ENCODE measurements around the gene MTG2.

The MTG2 gene

DNA sequence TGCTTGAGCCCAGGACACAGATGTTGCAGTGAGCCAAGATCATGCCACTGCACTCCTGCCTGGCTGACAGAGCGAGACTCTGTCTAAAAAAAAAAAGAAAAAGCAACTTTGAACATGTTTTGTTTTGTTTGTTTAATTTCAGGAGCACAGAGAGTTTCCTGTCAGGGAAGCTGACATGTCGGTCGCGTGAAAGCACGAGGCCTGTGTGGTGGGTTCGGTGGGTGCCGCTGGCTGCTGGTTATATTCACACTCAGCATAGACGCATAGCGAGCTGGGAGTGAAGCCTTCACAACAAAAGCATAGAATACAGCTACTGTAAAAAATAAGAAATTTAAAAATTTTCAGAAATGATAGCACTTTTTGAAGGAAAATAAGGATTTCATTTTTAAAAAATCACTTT, 14.5 kb downstream of the MTG2 start:
- no peak overlapping the region for H3K4me3 ChIP-seq (ENCODE audit: low read depth, low read length)
- H3K79me1 ChIP-seq (ENCODE audit: low read length), result no peaks in the 10 kb centered on the region
- no peak overlapping the region for H3K4ac ChIP-seq (ENCODE audit: low read depth, low read length)
- H3K9me3 ChIP-seq (ENCODE audit: insufficient read depth, low read depth, low read length), result peaks cover 2% of the 10 kb centered on the region
- H3K14ac ChIP-seq (ENCODE audit: low read length), result no peak overlapping the region
- H3K4me1 ChIP-seq (ENCODE audit: control insufficient read depth in 1 of 2, insufficient read depth in 2 of 2, low read length in 2 of 2), result no peaks in the 10 kb centered on the region
- no peak overlapping the region for H2AK5ac ChIP-seq (ENCODE audit: low read length)
- H3K36me3 ChIP-seq (ENCODE audit: control insufficient read depth in 1 of 2, insufficient read depth in 2 of 2, low read length in 2 of 2), result peaks cover 47 to 57% of the 10 kb centered on the region in 2 experiments
- no peak overlapping the region for H3K4me2 ChIP-seq (ENCODE audit: low read length)
- no peak overlapping the region for H2BK5ac ChIP-seq (ENCODE audit: low read depth, low read length, poor library complexity)
- no peak overlapping the region for H2BK12ac ChIP-seq (ENCODE audit: low read length)
- WGBS (ENCODE audit: extremely low coverage, insufficient coverage, insufficient read length), result no CpG with 5 or more reads among the region's 9 CpGs
- H4K12ac ChIP-seq (ENCODE audit: low read depth, low read length), result no peak overlapping the region
- no peak overlapping the region for H4K91ac ChIP-seq (ENCODE audit: low read depth, low read length)
- H3K27me3 ChIP-seq (ENCODE audit: insufficient read depth, low read length), result no peaks in the 10 kb centered on the region
- no peak overlapping the region for H4K8ac ChIP-seq (ENCODE audit: low read depth, low read length)
- no peak overlapping the region for H2BK120ac ChIP-seq (ENCODE audit: insufficient read depth, low read length, poor library complexity)
- H3K27ac ChIP-seq (ENCODE audit: low read depth, low read length), result no peak overlapping the region
- H2AFZ ChIP-seq (ENCODE audit: insufficient read depth, low read length, poor library complexity), result no peak overlapping the region
- H3K23ac ChIP-seq (ENCODE audit: low read length), result no peak overlapping the region
- H3K9ac ChIP-seq (ENCODE audit: low read length), result no peak overlapping the region
- no peak for DNase-seq
- H3K18ac ChIP-seq (ENCODE audit: low read length), result no peak overlapping the region
- no peaks in the 10 kb centered on the region for H3K79me2 ChIP-seq (ENCODE audit: control insufficient read depth, insufficient read depth, low read length, poor library complexity)

DNA sequence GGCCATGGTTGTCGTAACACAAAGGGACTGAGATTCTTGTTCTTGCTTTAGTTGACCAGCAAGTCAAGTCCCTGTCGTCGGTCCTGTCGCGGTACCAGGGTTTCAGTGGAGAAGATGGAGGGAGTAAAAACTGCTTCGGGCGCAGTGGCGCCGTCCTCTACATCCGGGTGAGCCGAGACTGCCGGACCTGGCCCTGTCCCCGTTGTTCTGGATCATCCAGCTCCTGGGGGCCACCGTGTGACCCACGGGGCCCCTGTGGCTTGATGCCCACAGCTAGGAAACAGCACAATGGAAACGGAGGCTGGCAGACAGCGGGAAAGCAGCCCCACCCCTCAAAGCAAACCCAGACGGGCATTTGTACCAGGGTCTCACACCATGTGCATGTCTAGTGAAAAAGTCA, 15.0 kb downstream of the MTG2 start:
- no peaks in the 10 kb centered on the region for H3K27me3 ChIP-seq (ENCODE audit: insufficient read depth, low read length)
- no peak overlapping the region for H3K23ac ChIP-seq (ENCODE audit: low read length)
- no peaks in the 10 kb centered on the region for H3K79me1 ChIP-seq (ENCODE audit: low read length)
- DNase-seq, result no peak
- H3K14ac ChIP-seq (ENCODE audit: low read length), result no peak overlapping the region
- no CpG with 5 or more reads among the region's 18 CpGs for WGBS (ENCODE audit: extremely low coverage, insufficient coverage, insufficient read length)
- no peaks in the 10 kb centered on the region for H3K4me1 ChIP-seq (ENCODE audit: control insufficient read depth in 1 of 2, insufficient read depth in 2 of 2, low read length in 2 of 2)
- H3K79me2 ChIP-seq (ENCODE audit: control insufficient read depth, insufficient read depth, low read length, poor library complexity), result no peaks in the 10 kb centered on the region
- H3K4ac ChIP-seq (ENCODE audit: low read depth, low read length), result no peak overlapping the region
- no peak overlapping the region for H3K4me2 ChIP-seq (ENCODE audit: low read length)
- H3K4me3 ChIP-seq (ENCODE audit: low read depth, low read length), result no peak overlapping the region
- no peak overlapping the region for H3K27ac ChIP-seq (ENCODE audit: low read depth, low read length)
- no peak overlapping the region for H4K8ac ChIP-seq (ENCODE audit: low read depth, low read length)
- no peak overlapping the region for H4K91ac ChIP-seq (ENCODE audit: low read depth, low read length)
- H3K18ac ChIP-seq (ENCODE audit: low read length), result no peak overlapping the region
- no peak overlapping the region for H2AFZ ChIP-seq (ENCODE audit: insufficient read depth, low read length, poor library complexity)
- H3K9me3 ChIP-seq (ENCODE audit: insufficient read depth, low read depth, low read length), result peaks cover 2% of the 10 kb centered on the region
- no peak overlapping the region for H2BK12ac ChIP-seq (ENCODE audit: low read length)
- no peak overlapping the region for H2AK5ac ChIP-seq (ENCODE audit: low read length)
- H2BK5ac ChIP-seq (ENCODE audit: low read depth, low read length, poor library complexity), result no peak overlapping the region
- H3K36me3 ChIP-seq (ENCODE audit: control insufficient read depth in 1 of 2, insufficient read depth in 2 of 2, low read length in 2 of 2), result peaks cover 49 to 59% of the 10 kb centered on the region in 2 experiments
- H3K9ac ChIP-seq (ENCODE audit: low read length), result no peak overlapping the region
- H2BK120ac ChIP-seq (ENCODE audit: insufficient read depth, low read length, poor library complexity), result no peak overlapping the region
- H4K12ac ChIP-seq (ENCODE audit: low read depth, low read length), result no peak overlapping the region

DNA sequence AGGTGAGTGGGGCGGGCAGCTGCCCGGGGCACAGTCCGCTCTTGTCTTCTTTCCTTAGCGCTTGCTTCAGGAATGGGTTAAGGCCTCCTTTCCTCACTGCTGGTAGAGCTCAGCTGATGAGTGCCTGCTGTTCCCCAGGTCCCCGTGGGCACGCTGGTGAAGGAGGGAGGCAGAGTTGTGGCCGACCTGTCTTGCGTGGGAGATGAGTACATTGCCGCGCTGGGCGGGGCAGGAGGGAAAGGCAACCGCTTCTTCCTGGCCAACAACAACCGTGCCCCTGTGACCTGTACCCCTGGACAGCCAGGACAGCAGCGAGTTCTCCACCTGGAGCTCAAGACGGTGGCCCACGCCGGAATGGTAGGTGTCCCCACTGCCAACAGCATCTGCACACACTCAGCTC, 15.7 kb downstream of the MTG2 start:
- no CpG with 5 or more reads among the region's 17 CpGs for WGBS (ENCODE audit: extremely low coverage, insufficient coverage, insufficient read length)
- Histone ChIP-seq H3K36me3 (ENCODE audit: control insufficient read depth in 1 of 2, insufficient read depth in 2 of 2, low read length in 2 of 2) (peaks cover 48 to 57% of the 10 kb centered on the region in 2 experiments), H2BK5ac (ENCODE audit: low read depth, low read length, poor library complexity) (no peak overlapping the region)

DNA sequence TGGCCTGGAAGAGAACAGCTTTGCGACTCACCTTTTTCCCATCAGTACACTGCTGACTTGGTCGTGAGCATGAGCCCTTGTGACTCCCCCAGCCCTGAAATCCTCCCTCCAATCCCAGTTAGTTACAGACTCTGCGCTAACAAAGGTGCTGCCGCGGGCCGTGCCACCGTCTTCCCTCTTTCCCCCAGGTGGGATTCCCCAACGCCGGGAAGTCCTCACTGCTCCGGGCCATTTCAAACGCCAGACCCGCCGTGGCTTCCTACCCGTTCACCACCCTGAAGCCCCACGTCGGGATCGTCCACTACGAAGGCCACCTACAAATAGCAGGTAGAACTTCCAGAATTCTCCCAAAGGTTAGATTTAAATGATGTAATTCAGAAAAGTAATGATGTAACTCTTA, 16.1 kb downstream of the MTG2 start:
- Histone ChIP-seq H3K14ac (ENCODE audit: low read length) (no peak overlapping the region), H3K9me3 (ENCODE audit: insufficient read depth, low read depth, low read length) (peaks cover 2% of the 10 kb centered on the region), H3K27me3 (ENCODE audit: insufficient read depth, low read length) (no peaks in the 10 kb centered on the region), H2BK5ac (ENCODE audit: low read depth, low read length, poor library complexity) (no peak overlapping the region), H4K91ac (ENCODE audit: low read depth, low read length) (no peak overlapping the region), H3K27ac (ENCODE audit: low read depth, low read length) (no peak overlapping the region), H2BK120ac (ENCODE audit: insufficient read depth, low read length, poor library complexity) (no peak overlapping the region), H2AFZ (ENCODE audit: insufficient read depth, low read length, poor library complexity) (no peak overlapping the region), H3K79me1 (ENCODE audit: low read length) (no peaks in the 10 kb centered on the region), H3K9ac (ENCODE audit: low read length) (no peak overlapping the region), H3K18ac (ENCODE audit: low read length) (no peak overlapping the region), H4K12ac (ENCODE audit: low read depth, low read length) (no peak overlapping the region), H3K79me2 (ENCODE audit: control insufficient read depth, insufficient read depth, low read length, poor library complexity) (no peaks in the 10 kb centered on the region), H3K23ac (ENCODE audit: low read length) (no peak overlapping the region), H3K4me2 (ENCODE audit: low read length) (no peak overlapping the region), H3K4me3 (ENCODE audit: low read depth, low read length) (no peak overlapping the region), H2AK5ac (ENCODE audit: low read length) (no peak overlapping the region), H4K8ac (ENCODE audit: low read depth, low read length) (no peak overlapping the region), H3K36me3 (ENCODE audit: control insufficient read depth in 1 of 2, insufficient read depth in 2 of 2, low read length in 2 of 2) (peaks cover 48 to 55% of the 10 kb centered on the region in 2 experiments), H3K4ac (ENCODE audit: low read depth, low read length) (no peak overlapping the region), H2BK12ac (ENCODE audit: low read length) (no peak overlapping the region), H3K4me1 (ENCODE audit: control insufficient read depth in 1 of 2, insufficient read depth in 2 of 2, low read length in 2 of 2) (no peaks in the 10 kb centered on the region)
- no peak for DNase-seq
- no CpG with 5 or more reads among the region's 18 CpGs for WGBS (ENCODE audit: extremely low coverage, insufficient coverage, insufficient read length)

More for the DNA sequence above, 15.7 kb downstream of the MTG2 start:
- Histone ChIP-seq H3K4me1 (ENCODE audit: control insufficient read depth in 1 of 2, insufficient read depth in 2 of 2, low read length in 2 of 2) (no peaks in the 10 kb centered on the region), H3K18ac (ENCODE audit: low read length) (no peak overlapping the region), H3K14ac (ENCODE audit: low read length) (no peak overlapping the region), H3K27me3 (ENCODE audit: insufficient read depth, low read length) (no peaks in the 10 kb centered on the region), H3K4me3 (ENCODE audit: low read depth, low read length) (no peak overlapping the region), H2AFZ (ENCODE audit: insufficient read depth, low read length, poor library complexity) (no peak overlapping the region), H3K79me1 (ENCODE audit: low read length) (no peaks in the 10 kb centered on the region), H3K23ac (ENCODE audit: low read length) (no peak overlapping the region), H3K9me3 (ENCODE audit: insufficient read depth, low read depth, low read length) (peaks cover 2% of the 10 kb centered on the region), H3K79me2 (ENCODE audit: control insufficient read depth, insufficient read depth, low read length, poor library complexity) (no peaks in the 10 kb centered on the region), H4K91ac (ENCODE audit: low read depth, low read length) (no peak overlapping the region), H2AK5ac (ENCODE audit: low read length) (no peak overlapping the region), H4K12ac (ENCODE audit: low read depth, low read length) (no peak overlapping the region), H3K4ac (ENCODE audit: low read depth, low read length) (no peak overlapping the region), H3K9ac (ENCODE audit: low read length) (no peak overlapping the region), H2BK12ac (ENCODE audit: low read length) (no peak overlapping the region), H3K4me2 (ENCODE audit: low read length) (no peak overlapping the region), H3K27ac (ENCODE audit: low read depth, low read length) (no peak overlapping the region), H2BK120ac (ENCODE audit: insufficient read depth, low read length, poor library complexity) (no peak overlapping the region), H4K8ac (ENCODE audit: low read depth, low read length) (no peak overlapping the region)
- DNase-seq, result no peak

Data from trophoblast cell (in vitro differentiated cells and primary cell).